Gastrocnemius medialis (tissue), 4 donors: ENCODE measurements around the gene SPTAN1.

Source experiments
- POLR2A ChIP-seq, 2 donors: fragments of 450-650 bp; IDR thresholded peaks; one replicate each; pipeline ENCODE4 v1.6.1; 2017; ENCODE audit warnings: antibody characterized with exemption in 2 of 2, mild to moderate bottlenecking in 2 of 2, moderate library complexity in 2 of 2
- TF ChIP-seq, protein P1 (sequence below), 5 experiments: fragments of 450-650 bp in 3 of 5; fragments of 200-600 bp in 2 of 5; sonication (generic) in 2 of 5; IDR thresholded peaks in 4 of 5; conservative IDR thresholded peaks in 1 of 5; 1 replicate in 4 of 5; 2 replicates in 1 of 5; pipeline ENCODE4 v1.5.1; 2016 to 2019; ENCODE audit warnings: antibody characterized with exemption in 5 of 5, mild to moderate bottlenecking in 3 of 5, moderate library complexity in 3 of 5

DNA sequence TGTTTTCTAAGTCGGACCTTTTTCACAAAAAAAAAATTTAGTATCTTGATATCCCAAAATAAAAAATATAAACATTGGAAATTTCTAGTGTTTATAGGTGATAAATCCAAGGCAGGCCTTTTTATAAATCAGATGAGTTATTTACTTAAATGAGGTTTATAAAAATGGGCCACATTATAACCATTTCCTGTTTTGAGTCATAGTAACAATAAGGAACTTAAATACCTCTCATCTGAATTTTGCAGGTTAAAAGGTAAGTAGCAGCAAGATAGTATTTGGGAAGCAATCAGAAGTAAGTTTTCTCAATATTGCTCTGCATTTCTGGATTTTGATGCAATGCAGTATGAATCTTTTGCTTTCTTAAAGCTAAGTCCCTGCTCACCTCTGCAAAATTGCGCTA is 3.9 kb downstream of the SPTAN1 start:
- TF ChIP-seq, protein P1, sequence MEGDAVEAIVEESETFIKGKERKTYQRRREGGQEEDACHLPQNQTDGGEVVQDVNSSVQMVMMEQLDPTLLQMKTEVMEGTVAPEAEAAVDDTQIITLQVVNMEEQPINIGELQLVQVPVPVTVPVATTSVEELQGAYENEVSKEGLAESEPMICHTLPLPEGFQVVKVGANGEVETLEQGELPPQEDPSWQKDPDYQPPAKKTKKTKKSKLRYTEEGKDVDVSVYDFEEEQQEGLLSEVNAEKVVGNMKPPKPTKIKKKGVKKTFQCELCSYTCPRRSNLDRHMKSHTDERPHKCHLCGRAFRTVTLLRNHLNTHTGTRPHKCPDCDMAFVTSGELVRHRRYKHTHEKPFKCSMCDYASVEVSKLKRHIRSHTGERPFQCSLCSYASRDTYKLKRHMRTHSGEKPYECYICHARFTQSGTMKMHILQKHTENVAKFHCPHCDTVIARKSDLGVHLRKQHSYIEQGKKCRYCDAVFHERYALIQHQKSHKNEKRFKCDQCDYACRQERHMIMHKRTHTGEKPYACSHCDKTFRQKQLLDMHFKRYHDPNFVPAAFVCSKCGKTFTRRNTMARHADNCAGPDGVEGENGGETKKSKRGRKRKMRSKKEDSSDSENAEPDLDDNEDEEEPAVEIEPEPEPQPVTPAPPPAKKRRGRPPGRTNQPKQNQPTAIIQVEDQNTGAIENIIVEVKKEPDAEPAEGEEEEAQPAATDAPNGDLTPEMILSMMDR (IDR thresholded peaks at IDR 0.05 in 4 of 5, conservative IDR thresholded peaks at IDR 0.05 in 1 of 5), result no peak
- no peak for TF ChIP-seq POLR2A (IDR thresholded peaks at IDR 0.05)
